Kidney tubule cell (primary cell): Measurements from ENCODE around the gene RNF114.
A peak's percentile ranks its signal among the peaks of the same experiment; 100 is the strongest.
"Not testable (repeated sequence)": the region's sequence is repeated elsewhere in the genome, so short reads cannot be mapped to it uniquely, and the experiment has no call there.

ENCODE experiments used
- DNase-seq: peaks from one replicate; pipeline ENCODE4 v3.0.0-alpha.2; 2018; ENCODE audit warnings: low spot score

The RNF114 gene

GRCh38 chr20:49987015-49987867 lies 51.0 kb downstream of the RNF114 start:
- DNase-seq = peak; percentile 68

- DNase-seq = peak; percentile 53
Measured at GRCh38 chr20:49987868-49988690, 51.9 kb downstream of the RNF114 start.

GRCh38 chr20:49989234-49990065 lies 53.3 kb downstream of the RNF114 start:
- peak; percentile 44 for DNase-seq

GRCh38 chr20:49990271-49990720 lies 54.1 kb downstream of the RNF114 start:
- DNase-seq = no peak

- DNase-seq = no peak
Measured at GRCh38 chr20:49993301-49993751, 57.1 kb downstream of the RNF114 start.

- no peak for DNase-seq
Measured at GRCh38 chr20:49995586-49995985, 59.4 kb downstream of the RNF114 start.

- DNase-seq = not testable (repeated sequence)
Measured at GRCh38 chr20:49998478-49999188, 62.4 kb downstream of the RNF114 start.

- no peak for DNase-seq
Measured at GRCh38 chr20:49999329-49999728, 63.1 kb downstream of the RNF114 start.

- peak; percentile 45 for DNase-seq
Measured at GRCh38 chr20:50000548-50001222, 64.5 kb downstream of the RNF114 start.

GRCh38 chr20:50001784-50002311 lies 65.7 kb downstream of the RNF114 start:
- peak; percentile 81 for DNase-seq

GRCh38 chr20:50003253-50003656 lies 67.1 kb downstream of the RNF114 start:
- peak; percentile 71 for DNase-seq
